IMR-90 (cell line): ENCODE results near the gene SCIN. TPM values are rescaled to one million over a fixed set of nuclear protein-coding genes. Genes with fewer than 3 reads are reported as not detected.

ENCODE experiments used
- ATAC-seq: fragments of 200-7000 bp; cut with Tn5 transposase; 2 replicates; pipeline ENCODE4 v1.9.1; 2020; ENCODE audit warnings: low read depth, mild to moderate bottlenecking, moderate library complexity
- BruUV-seq: library from RNA; stranded (reverse); fragments of 400-500 nt; replicated peaks from 2 replicates; lab custom pipeline; 2021; lab: Mats Ljungman, UMichigan
- CTCF ChIA-PET: fragments of 300-600 bp; formaldehyde crosslinking; extraction: SDS; loops from one replicate; lab custom pipeline; 2021; ENCODE audit warnings: antibody characterized with exemption; lab: Yijun Ruan, JAX
- POLR2A ChIA-PET: fragments of 300-600 bp; sonication (Branson Sonifier 250); formaldehyde crosslinking; loops from one replicate; lab custom pipeline; 2022; ENCODE audit warnings: antibody characterized with exemption; ENCODE audit not compliant: unreplicated experiment; lab: Charles Lee
- DNase-seq: peaks from one replicate; pipeline ENCODE4 v3.0.0; 2013
- H2AFZ ChIP-seq: replicated peaks from 2 replicates; pipeline ENCODE3; 2013; ENCODE audit warnings: low read length, mild to moderate bottlenecking; ENCODE audit not compliant: poor library complexity
- H2AK5ac ChIP-seq: 2 replicates; pipeline ENCODE4 v1.6.1; 2013; ENCODE audit warnings: low read depth, low read length, inconsistent platforms
- H2AK9ac ChIP-seq: replicated peaks from 2 replicates; pipeline ENCODE3; 2013; ENCODE audit warnings: mild to moderate bottlenecking, low read depth, low read length, moderate library complexity; ENCODE audit not compliant: poor library complexity
- H2BK120ac ChIP-seq: 2 replicates; pipeline ENCODE4 v1.6.1; 2013; ENCODE audit warnings: low read depth, low read length, inconsistent platforms
- H2BK15ac ChIP-seq: 3 replicates; pipeline ENCODE4 v1.6.1; 2013; ENCODE audit warnings: low read depth, low read length, inconsistent platforms
- H2BK20ac ChIP-seq: 2 replicates; pipeline ENCODE4 v1.6.1; 2013; ENCODE audit warnings: low read depth, mild to moderate bottlenecking, inconsistent platforms, low read length, moderate library complexity
- H2BK5ac ChIP-seq: 2 replicates; pipeline ENCODE4 v1.6.1; 2013; ENCODE audit warnings: mild to moderate bottlenecking, low read depth, low read length, inconsistent platforms; ENCODE audit not compliant: poor library complexity, severe bottlenecking
- H3K14ac ChIP-seq: replicated peaks from 2 replicates; pipeline ENCODE4 v1.6.1; 2013; ENCODE audit warnings: low read depth, low read length, inconsistent platforms
- H3K18ac ChIP-seq: 2 replicates; pipeline ENCODE4 v1.6.1; 2013; ENCODE audit warnings: low read depth, low read length, control low read depth
- H3K23ac ChIP-seq: 2 replicates; pipeline ENCODE4 v1.6.1; 2013; ENCODE audit warnings: low read depth, low read length, inconsistent platforms
- H3K27ac ChIP-seq: 2 replicates; pipeline ENCODE4 v1.5.1; 2013; ENCODE audit warnings: mild to moderate bottlenecking, control low read depth, low read length; ENCODE audit not compliant: insufficient read depth
- H3K27me3 ChIP-seq: 2 replicates; pipeline ENCODE4 v1.6.1; 2013; ENCODE audit warnings: low read length; ENCODE audit not compliant: control insufficient read depth, insufficient read depth
- H3K36me3 ChIP-seq: 2 replicates; pipeline ENCODE4 v1.6.1; 2013; ENCODE audit warnings: low read length, mixed read lengths; ENCODE audit not compliant: control insufficient read depth, insufficient read depth
- H3K4ac ChIP-seq: 2 replicates; pipeline ENCODE4 v1.6.1; 2013; ENCODE audit warnings: low read depth, low read length, inconsistent platforms
- H3K4me1 ChIP-seq: 2 replicates; pipeline ENCODE4 v1.6.1; 2013; ENCODE audit warnings: low read length, mixed read lengths; ENCODE audit not compliant: control insufficient read depth, insufficient read depth
- H3K4me2 ChIP-seq: 2 replicates; pipeline ENCODE4 v1.6.1; 2013; ENCODE audit warnings: low read depth, mild to moderate bottlenecking, control low read depth, low read length, moderate library complexity
- H3K4me3 ChIP-seq: 2 replicates; pipeline ENCODE4 v1.5.1; 2013; ENCODE audit warnings: low read depth, mild to moderate bottlenecking, control low read depth, low read length, moderate library complexity; ENCODE audit not compliant: insufficient read depth
- H3K56ac ChIP-seq: 2 replicates; pipeline ENCODE4 v1.6.1; 2013; ENCODE audit warnings: low read length, inconsistent platforms; ENCODE audit not compliant: insufficient read depth; ENCODE audit errors: extremely low read depth
- H3K79me1 ChIP-seq, 2 experiments: 2 replicates each; pipeline ENCODE4 v1.6.1; 2013; ENCODE audit warnings: low read length in 2 of 2, inconsistent platforms in 1 of 2, low read depth in 1 of 2
- H3K9ac ChIP-seq: 2 replicates; pipeline ENCODE4 v1.6.1; 2013; ENCODE audit warnings: low read depth, low read length, control low read depth
- H3K9me1 ChIP-seq: 2 replicates; pipeline ENCODE4 v1.6.1; 2013; ENCODE audit warnings: low read length, inconsistent platforms; ENCODE audit not compliant: insufficient read depth
- H3K9me3 ChIP-seq: 2 replicates; pipeline ENCODE4 v1.6.1; 2013; ENCODE audit warnings: low read length; ENCODE audit not compliant: control insufficient read depth, insufficient read depth
- H4K20me1 ChIP-seq: 2 replicates; pipeline ENCODE4 v1.6.1; 2013; ENCODE audit warnings: low read length, inconsistent platforms; ENCODE audit not compliant: insufficient read depth
- H4K5ac ChIP-seq: 2 replicates; pipeline ENCODE4 v1.6.1; 2013; ENCODE audit warnings: mild to moderate bottlenecking, low read depth, low read length, control low read depth
- H4K8ac ChIP-seq, 2 experiments: 2 replicates each; pipeline ENCODE4 v1.6.1; 2013; ENCODE audit warnings: low read depth in 2 of 2, low read length in 2 of 2, control low read depth in 1 of 2, inconsistent platforms in 1 of 2
- H4K91ac ChIP-seq: 2 replicates; pipeline ENCODE4 v1.6.1; 2013; ENCODE audit warnings: low read depth, low read length, inconsistent platforms; ENCODE audit not compliant: insufficient read depth
- BHLHE40 ChIP-seq: fragments of 150-350 bp; IDR thresholded peaks from 2 replicates; pipeline ENCODE4 v1.6.1; 2016; ENCODE audit warnings: mild to moderate bottlenecking, low read depth, low read length
- CHD1 ChIP-seq: IDR thresholded peaks from 2 replicates; pipeline ENCODE4 v1.6.1; 2012; ENCODE audit warnings: low read depth, low read length, improper control_type of control experiment
- FOS ChIP-seq: fragments of 150-350 bp; IDR thresholded peaks from 2 replicates; pipeline ENCODE4 v1.6.1; 2016; ENCODE audit warnings: low read depth, low read length
- MAFK ChIP-seq: IDR thresholded peaks from 2 replicates; pipeline ENCODE4 v1.6.1; 2012; ENCODE audit warnings: low read depth, low read length, improper control_type of control experiment
- MAZ ChIP-seq: IDR thresholded peaks from 2 replicates; pipeline ENCODE4 v1.6.1; 2012; ENCODE audit warnings: low read depth, mild to moderate bottlenecking, low read length, improper control_type of control experiment, moderate library complexity, borderline replicate concordance
- MXI1 ChIP-seq: IDR thresholded peaks from 2 replicates; pipeline ENCODE4 v1.6.1; 2012; ENCODE audit warnings: low read depth, mild to moderate bottlenecking, low read length, moderate library complexity, borderline replicate concordance
- NFE2L2 ChIP-seq: fragments of 150-350 bp; IDR thresholded peaks from 2 replicates; pipeline ENCODE4 v1.6.1; 2016; ENCODE audit warnings: low read depth, mild to moderate bottlenecking, low read length
- WGBS, 2 experiments: methylation state at CpG; one replicate each; pipeline versions ENCODE4 v1.1.5 to v1.1.7; 2013; ENCODE audit warnings: missing lambda C conversion rate in 2 of 2; ENCODE audit not compliant: insufficient read length in 1 of 2; ENCODE audit errors: extremely low coverage in 2 of 2; 5-methylcytosine and 5-hydroxymethylcytosine counted together
- dilution Hi-C: fragments of 300-500 bp; cut with HindIII; formaldehyde crosslinking; loops from one replicate; pipeline ENCODE4 v1.14.3; 2018; ENCODE audit warnings: low sequenced_read_pairs; ENCODE audit not compliant: unreplicated experiment
- in situ Hi-C: fragments of 300-500 bp; cut with MboI; formaldehyde crosslinking; loops from 3 replicates; pipeline ENCODE4 v1.14.3; 2019; ENCODE audit warnings: low sequenced_read_pairs, inconsistent platforms, mixed read lengths
- intact Hi-C: fragments of 100-400 bp; cut with micrococcal nuclease; formaldehyde crosslinking; loops from 2 replicates; pipeline ENCODE4 v1.10.0; 2022
- polyA plus RNA-seq, 3 experiments: library from polyadenylated mRNA; depleted of rRNA; stranded (reverse); fragments of >200 nt; gene quantifications; 2 replicates each; pipeline ENCODE4 v1.2.3, GENCODE V29; 2012; ENCODE audit warnings: low replicate concordance in 1 of 3
- total RNA-seq: library from RNA; depleted of rRNA; stranded (reverse); fragments of >200 nt; gene quantifications from 2 replicates; pipeline ENCODE4 v1.2.3, GENCODE V29; 2012

The SCIN gene
- total and polyA plus RNA-seq, 2 of the 4 experiments (the other 2 are of a cell fraction): under 0.01 to 0.05 TPM

DNA sequence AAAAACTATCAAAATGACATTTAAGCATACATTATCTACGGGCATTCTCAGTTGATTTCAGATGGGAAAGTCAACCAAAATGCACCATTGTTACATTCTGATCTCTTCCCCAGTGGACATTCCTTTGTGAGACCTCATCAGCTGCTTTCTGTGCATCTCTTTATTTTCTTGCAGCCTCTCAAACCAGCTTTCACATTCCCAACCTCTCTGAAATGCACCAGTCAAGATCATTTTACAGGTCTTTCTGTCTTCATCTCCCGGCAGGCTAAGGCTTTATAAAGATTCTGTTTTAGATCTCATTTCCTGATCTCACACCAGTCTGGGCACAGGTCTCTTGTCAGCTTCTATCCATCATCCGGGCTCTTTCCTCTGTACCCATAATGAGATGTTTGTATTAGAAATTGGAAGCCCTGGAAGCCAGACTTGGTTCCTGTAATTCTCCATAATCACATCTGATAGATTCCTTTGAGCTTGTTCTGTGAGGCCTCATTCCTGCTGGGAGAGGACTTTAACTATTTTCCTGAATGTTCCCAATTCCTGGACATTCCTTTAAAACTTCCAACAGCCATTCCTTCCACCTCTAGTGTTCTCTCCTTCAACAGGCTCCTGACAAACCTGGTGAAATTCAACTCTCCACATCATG, 72.6 kb downstream of the SCIN start (continued):
- TF ChIP-seq CHD1: no peak
- no peak for TF ChIP-seq MAFK

DNA sequence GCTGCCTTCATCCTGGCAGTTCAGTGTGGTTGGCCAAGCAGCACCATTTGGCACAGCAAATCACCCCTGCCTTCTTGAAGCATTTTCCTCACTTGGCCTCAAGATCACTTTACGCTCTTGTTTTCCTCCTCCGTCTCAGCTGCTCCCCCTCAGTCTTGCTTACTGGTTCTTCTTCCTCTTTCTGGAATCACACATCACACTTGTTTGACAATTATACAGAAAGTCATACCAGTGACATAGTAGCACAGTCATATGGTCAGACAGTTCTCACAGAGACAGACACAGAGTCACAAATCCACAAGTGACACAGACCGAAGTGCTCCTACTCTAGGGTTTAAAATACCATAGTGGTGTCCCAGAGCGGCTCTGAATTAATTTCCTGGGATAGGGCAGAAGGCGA, 73.1 kb downstream of the SCIN start:
- Histone ChIP-seq H3K27ac (no peak overlapping the region), H3K56ac (no peak overlapping the region), H3K9me1 (peaks cover 4% of the 10 kb centered on the region; the same call in 1 of the 2 replicates), H4K5ac (peak overlapping the region; percentile 75), H3K4me3 (no peak overlapping the region), H3K4ac (peak overlapping the region; percentile 48), H3K18ac (peak overlapping the region; percentile 34; the same call in 1 of the 2 replicates), H2AK9ac (no peak overlapping the region), H2AFZ (peak overlapping the region; percentile 19), H2BK15ac (peak overlapping the region; percentile 76; the same call in 1 of the 3 replicates), H3K27me3 (no peaks in the 10 kb centered on the region), H2BK120ac (peak overlapping the region; percentile 44), H2BK5ac (peak overlapping the region; percentile 16), H4K20me1 (no peaks in the 10 kb centered on the region), H4K8ac (peak overlapping the region in 1 of 2 experiments; percentile 60; a peak in 1 of 4 replicates), H4K91ac (peak overlapping the region; percentile 16), H3K4me2 (no peak overlapping the region), H3K9me3 (peaks cover 3% of the 10 kb centered on the region; the same call in 1 of the 2 replicates), H2AK5ac (no peak overlapping the region; the same call in 1 of the 2 replicates), H3K9ac (no peak overlapping the region), H3K79me1 (no peaks in the 10 kb centered on the region), H3K4me1 (peaks cover 5% of the 10 kb centered on the region), H3K14ac (peak overlapping the region; percentile 14), H3K23ac (peak overlapping the region; percentile 0; the same call in 1 of the 2 replicates), H2BK20ac (peak overlapping the region; percentile 27), H3K36me3 (no peaks in the 10 kb centered on the region)
- TF ChIP-seq FOS (no peak), MAZ (no peak), CHD1 (no peak), NFE2L2 (no peak), BHLHE40 (no peak), MXI1 (no peak)
- ATAC-seq (no peak), DNase-seq (no peak)
- CTCF ChIA-PET: interaction anchor here (0.8 kb wide), 1 partner anchor 474 kb away, joined by 4 read pairs; no protein-coding TSS in a partner anchor
- POLR2A ChIA-PET: interaction anchor here (1.3 kb wide), 1 partner anchor 43 kb away, joined by 3 read pairs; the partner anchor contains the start of gene ARL4A
- no TSS peak for BruUV-seq
- WGBS, 2 experiments: no CpG with 5 or more reads among the region's 5 CpGs
- intact Hi-C loops: no loop called here
- dilution Hi-C loops: no loop called here
- in situ Hi-C loops: loop anchor here (5.0 kb wide), 1 partner anchor 619 kb away; no protein-coding TSS in a partner anchor
